ENCODE results near the gene PI4KB. TPM values are rescaled to one million over a fixed set of nuclear protein-coding genes. Genes with fewer than 3 reads are reported as not detected.
"Not testable (repeated sequence)": the region's sequence is repeated elsewhere in the genome, so short reads cannot be mapped to it uniquely, and the experiment has no call there.

The PI4KB gene
- polyA plus RNA-seq, 3 donors from 2014 or later, result 35.1 to 65.7 (median 57.9) TPM

DNA sequence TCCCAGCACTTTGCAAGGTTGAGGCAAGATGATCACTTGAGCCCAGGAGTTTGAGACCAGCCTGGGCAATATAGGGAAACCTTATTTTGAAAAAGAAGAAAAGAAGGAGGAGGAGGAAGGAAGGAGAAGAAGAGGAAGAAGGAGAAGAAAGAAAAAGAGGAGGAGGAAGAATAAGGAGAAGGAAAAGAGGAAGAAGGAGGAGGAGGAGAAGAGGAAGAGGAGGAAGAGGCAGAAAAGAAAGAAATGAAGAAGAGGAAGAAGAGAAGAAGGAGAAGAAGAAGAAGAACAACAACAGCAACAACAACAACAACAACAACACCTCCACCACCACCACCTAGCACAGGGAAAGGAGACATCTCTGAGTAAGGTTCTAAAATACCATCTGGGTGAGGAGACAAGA is 34.7 kb upstream of the PI4KB start:
- Mint-ChIP-seq H3K27ac (no peak overlapping the region), H3K4me3 (no peak overlapping the region), H3K4me1 (no peaks in the 10 kb centered on the region), H3K36me3 (no peaks in the 10 kb centered on the region), H3K27me3 (ENCODE audit: low read depth in 3 of 3) (peaks cover 0 to 3% (median 3%) of the 10 kb centered on the region in 3 donors), H3K9me3 (peaks cover 0 to 2% (median 0%) of the 10 kb centered on the region in 6 donors)
- no peak for DNase-seq

- Mint-ChIP-seq H3K27me3 (ENCODE audit: low read depth in 3 of 3) (peaks cover 0 to 3% (median 2%) of the 10 kb centered on the region in 3 donors), H3K4me1 (no peaks in the 10 kb centered on the region), H3K9me3 (peaks cover 0 to under 1% (median 0%) of the 10 kb centered on the region in 6 donors), H3K36me3 (no peaks in the 10 kb centered on the region), H3K4me3 (no peak overlapping the region), H3K27ac (no peak overlapping the region)
- no peak for DNase-seq
Observed at GRCh38 chr1:151356696-151357095, 29.5 kb upstream of the PI4KB start.

DNA sequence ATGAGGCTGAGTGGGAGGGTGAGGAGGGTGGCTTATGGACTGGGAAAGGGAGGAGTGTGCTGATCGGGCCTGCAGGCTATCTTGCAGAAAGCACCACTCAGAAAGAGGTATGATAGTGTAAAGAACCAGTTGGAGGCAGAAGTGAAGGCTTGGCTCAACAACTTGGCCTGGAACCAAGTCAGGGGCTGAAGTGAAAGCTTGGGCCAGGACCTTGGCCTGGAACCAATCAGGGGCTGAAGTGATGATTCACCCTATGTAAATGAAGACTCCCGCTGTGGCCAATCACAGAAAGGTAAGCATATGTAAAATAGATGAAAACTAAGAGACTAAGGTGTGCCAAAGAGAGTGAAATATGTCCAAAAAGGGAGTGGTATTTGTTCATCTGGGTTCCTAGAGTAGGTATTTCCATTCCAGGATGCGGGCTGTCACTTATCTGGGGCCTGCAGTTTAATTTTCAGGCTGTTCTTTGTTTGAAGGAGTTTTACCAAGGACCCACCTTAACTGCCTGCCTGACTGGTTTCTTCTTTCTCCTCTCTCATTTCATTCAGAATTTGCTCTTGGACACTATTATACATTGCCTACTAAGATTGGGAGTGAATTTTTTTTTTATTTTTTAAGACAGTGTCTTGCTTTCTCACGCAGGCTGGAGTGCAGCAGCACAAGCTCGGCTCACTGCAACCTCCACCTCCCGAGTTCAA is 25.0 kb upstream of the PI4KB start:
- H3K9me3 Mint-ChIP-seq, result peaks cover 0 to 2% (median 0%) of the 10 kb centered on the region in 6 donors
- H3K27me3 Mint-ChIP-seq (ENCODE audit: low read depth in 3 of 3), result peaks cover 2 to 3% (median 3%) of the 10 kb centered on the region in 3 donors
- H3K36me3 Mint-ChIP-seq, result no peaks in the 10 kb centered on the region
- DNase-seq, result no peak
- H3K27ac Mint-ChIP-seq, result peak overlapping the region in 1 of 6 donors; percentile 40
- peaks cover 8 to 12% of the 10 kb centered on the region in 2 donors for H3K4me1 Mint-ChIP-seq
- no peak overlapping the region for H3K4me3 Mint-ChIP-seq

- not testable (repeated sequence) for H3K27ac Mint-ChIP-seq, H3K4me3 Mint-ChIP-seq, H3K9me3 Mint-ChIP-seq, DNase-seq, H3K36me3 Mint-ChIP-seq
- peaks cover 6 to 11% (median 8%) of the 10 kb centered on the region in 3 donors for H3K27me3 Mint-ChIP-seq (ENCODE audit: low read depth in 3 of 3)
- peaks cover 24 to 29% of the 10 kb centered on the region in 2 donors for H3K4me1 Mint-ChIP-seq
Observed at GRCh38 chr1:151350323-151350722, 23.1 kb upstream of the PI4KB start.

- H3K9me3 Mint-ChIP-seq, result peaks cover 0 to 2% (median 0%) of the 10 kb centered on the region in 6 donors
- peaks cover 6 to 11% (median 8%) of the 10 kb centered on the region in 3 donors for H3K27me3 Mint-ChIP-seq (ENCODE audit: low read depth in 3 of 3)
- H3K27ac Mint-ChIP-seq, result peak overlapping the region; percentile 94 to 100 (median 98)
- peak overlapping the region; percentile 93 to 98 (median 96) for H3K4me3 Mint-ChIP-seq
- peaks cover 26 to 29% of the 10 kb centered on the region in 2 donors for H3K4me1 Mint-ChIP-seq
- no peak for DNase-seq
- peaks cover 0 to 23% (median 7%) of the 10 kb centered on the region in 3 donors for H3K36me3 Mint-ChIP-seq
Observed at GRCh38 chr1:151347523-151348246, 20.5 kb upstream of the PI4KB start.

DNA sequence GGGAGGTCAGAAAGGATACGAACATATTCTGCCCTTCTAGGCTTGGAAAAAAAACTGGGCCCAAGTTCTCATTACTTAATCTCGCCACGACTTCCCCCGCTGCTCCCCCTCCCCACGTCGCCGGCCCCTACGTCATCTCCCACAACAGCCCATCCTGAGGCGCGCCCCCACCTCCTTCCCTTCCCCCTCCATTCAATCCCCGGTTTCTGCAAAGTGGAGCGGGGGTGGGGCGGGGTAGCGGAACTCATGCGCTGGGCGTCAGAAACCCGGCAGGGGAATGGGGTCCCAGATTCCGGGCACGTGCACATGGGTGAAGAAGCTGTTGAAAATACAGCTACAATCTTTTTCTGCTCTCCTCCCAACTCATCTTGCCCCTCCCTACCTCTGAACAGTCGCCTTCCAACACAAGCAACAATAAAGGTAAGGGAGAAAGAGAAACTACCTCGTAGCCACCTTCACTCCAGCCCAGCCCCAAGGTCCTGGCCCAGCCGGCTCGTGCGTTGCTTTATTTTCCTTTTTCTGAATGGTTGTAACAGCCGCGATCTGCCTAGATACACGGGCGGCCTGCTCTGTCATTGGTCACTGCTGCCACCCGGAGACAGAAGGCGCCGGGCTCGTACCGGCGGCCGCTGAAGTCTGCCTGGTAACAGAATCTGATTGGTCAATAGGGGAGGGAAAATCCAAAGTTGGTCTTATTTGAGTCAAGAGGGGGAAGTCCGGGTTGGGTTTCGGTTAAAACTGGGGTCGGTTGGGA is 19.7 kb upstream of the PI4KB start, which contains the start of gene RFX5:
RFX5 (minus strand) TSS at position 484 of the 754 bp plus-strand sequence. CDS start 932 bp downstream, outside the sequence.
- DNase-seq, result peak; percentile 95 to 96 (median 96)
- Mint-ChIP-seq H3K27ac (peak within 1 kb of the TSS; percentile 94 to 100 (median 98)), H3K4me3 (peak within 1 kb of the TSS; percentile 93 to 98 (median 96)), H3K9me3 (peaks cover 0 to 2% (median 0%) of the 10 kb centered on the region in 6 donors), H3K36me3 (peaks cover 0 to 23% (median 7%) of the 10 kb centered on the region in 3 donors), H3K4me1 (peaks cover 26 to 29% of the 10 kb centered on the region in 2 donors), H3K27me3 (ENCODE audit: low read depth in 3 of 3) (peaks cover 6 to 11% (median 8%) of the 10 kb centered on the region in 3 donors)

DNA sequence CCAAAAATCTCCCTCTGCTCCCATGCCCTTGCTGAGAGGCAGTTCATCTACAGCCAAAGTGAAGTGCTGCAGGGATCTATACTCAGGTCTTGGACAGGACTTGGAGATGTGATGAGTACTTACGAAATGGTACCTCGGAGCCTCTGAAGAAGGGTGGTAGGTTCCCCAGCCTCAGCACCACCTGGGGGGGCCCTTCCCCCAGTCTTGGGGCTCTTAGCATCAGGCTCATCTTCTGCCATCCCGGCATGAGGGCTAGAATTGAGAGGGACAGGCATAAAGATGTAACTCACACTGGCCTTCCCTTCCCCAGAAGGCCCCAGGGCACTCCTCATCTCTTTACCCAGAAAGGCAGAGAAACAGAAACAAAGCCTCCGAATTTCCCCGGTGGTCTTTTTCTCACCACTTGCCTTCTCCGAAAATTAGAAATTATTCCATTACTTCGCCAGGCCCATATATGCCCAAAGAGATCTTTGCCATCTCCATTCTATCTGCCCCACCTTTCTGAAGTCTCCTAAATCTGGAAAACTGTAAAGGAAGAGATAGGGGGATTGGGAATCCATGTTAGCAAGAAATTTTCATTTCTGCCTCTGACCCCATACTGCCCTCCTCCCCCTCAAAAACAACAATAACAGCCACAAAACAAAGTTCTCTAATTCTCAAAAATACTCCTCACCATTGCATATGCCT is 19.0 kb upstream of the PI4KB start:
- Mint-ChIP-seq H3K4me1 (peaks cover 26 to 29% of the 10 kb centered on the region in 2 donors), H3K36me3 (peaks cover 0 to 23% (median 7%) of the 10 kb centered on the region in 3 donors), H3K4me3 (peak overlapping the region; percentile 93 to 98 (median 96)), H3K27ac (peak overlapping the region; percentile 94 to 100 (median 98)), H3K9me3 (peaks cover 0 to 2% (median 0%) of the 10 kb centered on the region in 6 donors), H3K27me3 (ENCODE audit: low read depth in 3 of 3) (peaks cover 6 to 11% (median 8%) of the 10 kb centered on the region in 3 donors)
- no peak for DNase-seq

GRCh38 chr1:151344291-151344690 is 17.1 kb upstream of the PI4KB start:
- peaks cover 30 to 42% of the 10 kb centered on the region in 2 donors for H3K4me1 Mint-ChIP-seq
- no peaks in the 10 kb centered on the region for H3K9me3 Mint-ChIP-seq
- H3K27me3 Mint-ChIP-seq (ENCODE audit: low read depth in 3 of 3), result peaks cover 6 to 11% (median 8%) of the 10 kb centered on the region in 3 donors
- no peak overlapping the region for H3K4me3 Mint-ChIP-seq
- no peak for DNase-seq
- peak overlapping the region in 5 of 6 donors; percentile 27 to 63 (median 43) for H3K27ac Mint-ChIP-seq
- peaks cover 0 to 27% (median 7%) of the 10 kb centered on the region in 3 donors for H3K36me3 Mint-ChIP-seq

GRCh38 chr1:151343587-151343986 is 16.4 kb upstream of the PI4KB start:
- no peak for DNase-seq
- H3K9me3 Mint-ChIP-seq, result no peaks in the 10 kb centered on the region
- H3K36me3 Mint-ChIP-seq, result peaks cover 0 to 27% (median 7%) of the 10 kb centered on the region in 3 donors
- H3K4me1 Mint-ChIP-seq, result peaks cover 30 to 42% of the 10 kb centered on the region in 2 donors
- no peak overlapping the region for H3K4me3 Mint-ChIP-seq
- peaks cover 6 to 11% (median 8%) of the 10 kb centered on the region in 3 donors for H3K27me3 Mint-ChIP-seq (ENCODE audit: low read depth in 3 of 3)
- H3K27ac Mint-ChIP-seq, result peak overlapping the region; percentile 23 to 72 (median 66)

DNA sequence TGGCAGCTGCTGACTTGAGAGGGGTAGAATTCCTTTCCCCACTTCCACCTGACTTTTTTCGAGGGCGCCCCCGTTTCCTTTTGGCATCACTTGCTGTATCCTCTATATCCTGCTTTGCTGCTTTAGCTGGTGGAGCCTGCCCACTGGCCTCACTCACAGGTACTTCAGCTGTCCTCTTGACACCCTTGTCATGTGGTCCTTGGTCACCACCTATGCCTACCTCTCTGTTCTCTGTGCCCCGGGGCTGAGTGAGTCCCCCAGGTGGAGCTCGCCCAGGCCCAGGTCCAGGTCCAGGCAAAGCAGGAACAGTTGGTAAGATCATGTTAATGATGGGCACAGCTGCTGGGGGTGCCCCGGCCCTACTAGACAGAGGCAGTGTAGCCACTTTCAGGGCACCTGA is 15.4 kb upstream of the PI4KB start:
- no peak for DNase-seq
- no peaks in the 10 kb centered on the region for H3K9me3 Mint-ChIP-seq
- H3K27ac Mint-ChIP-seq, result peak overlapping the region in 4 of 6 donors; percentile 29 to 66 (median 39)
- H3K4me1 Mint-ChIP-seq, result peaks cover 25 to 34% of the 10 kb centered on the region in 2 donors
- peaks cover 0 to 27% (median 7%) of the 10 kb centered on the region in 3 donors for H3K36me3 Mint-ChIP-seq
- no peak overlapping the region for H3K4me3 Mint-ChIP-seq
- H3K27me3 Mint-ChIP-seq (ENCODE audit: low read depth in 3 of 3), result peaks cover 6 to 11% (median 8%) of the 10 kb centered on the region in 3 donors

GRCh38 chr1:151342021-151342420 is 14.8 kb upstream of the PI4KB start:
- Mint-ChIP-seq H3K9me3 (no peaks in the 10 kb centered on the region), H3K27me3 (ENCODE audit: low read depth in 3 of 3) (peaks cover 3 to 8% (median 4%) of the 10 kb centered on the region in 3 donors), H3K4me1 (peaks cover 20 to 28% of the 10 kb centered on the region in 2 donors), H3K36me3 (peaks cover 0 to 27% (median 7%) of the 10 kb centered on the region in 3 donors), H3K4me3 (no peak overlapping the region), H3K27ac (peak overlapping the region in 1 of 6 donors; percentile 54)
- DNase-seq, result no peak

GRCh38 chr1:151340870-151341754 is 13.9 kb upstream of the PI4KB start:
- Mint-ChIP-seq H3K4me3 (no peak overlapping the region), H3K4me1 (peaks cover 11 to 19% of the 10 kb centered on the region in 2 donors), H3K27me3 (ENCODE audit: low read depth in 3 of 3) (no peaks in the 10 kb centered on the region), H3K27ac (peak overlapping the region; percentile 44 to 77 (median 75)), H3K9me3 (no peaks in the 10 kb centered on the region), H3K36me3 (peaks cover 0 to 22% (median 7%) of the 10 kb centered on the region in 3 donors)
- DNase-seq, result peak; percentile 60 to 67 (median 62)

All from immature natural killer cell (primary cell).